HepG2 (cell line): ENCODE results near the gene PKNOX2. TPM values are rescaled to one million over a fixed set of nuclear protein-coding genes. Genes with fewer than 3 reads are reported as not detected.

Experiments used
- ATAC-seq: fragments of 200-7000 bp; cut with Tn5 transposase; 3 replicates; pipeline ENCODE4 v1.9.1; 2020; ENCODE audit warnings: mild to moderate bottlenecking, moderate library complexity
- BruUV-seq: library from RNA; stranded (reverse); fragments of 400-500 nt; replicated peaks from 2 replicates; lab custom pipeline; 2021; lab: Mats Ljungman, UMichigan
- CTCF ChIA-PET: fragments of 300-600 bp; formaldehyde crosslinking; extraction: SDS; loops from one replicate; lab custom pipeline; 2021; ENCODE audit warnings: low total read pairs, inconsistent platforms, low intra/inter-chr PET ratio; lab: Yijun Ruan, JAX
- POLR2A ChIA-PET: fragments of 350-600 bp; sonication (Branson Sonifier 250); formaldehyde crosslinking; loops from one replicate; lab custom pipeline; 2020; ENCODE audit warnings: antibody characterized with exemption, inconsistent platforms; lab: Yijun Ruan, JAX
- DNase-seq: peaks from one replicate; pipeline ENCODE4 v3.0.0-alpha.2; 2015; ENCODE audit warnings: low spot score
- FAIRE-seq: peaks from 3 replicates; lab custom pipeline; 2011; peaks lifted over from hg19 to GRCh38; lab: Jason Lieb, UNC
- H2AFZ ChIP-seq: one replicate; pipeline ENCODE4 v1.6.1; 2011; ENCODE audit warnings: low read length, inconsistent platforms
- H3K27ac ChIP-seq: fragments of 300-600 bp; 3 replicates; pipeline ENCODE4 v1.8.0; 2011; ENCODE audit warnings: mixed run types, mild to moderate bottlenecking, mixed read lengths, low read length, inconsistent platforms; ENCODE audit not compliant: insufficient read depth; ENCODE audit errors: extremely low read length
- H3K27me3 ChIP-seq, 2 experiments: fragments of 200-600 bp in 1 of 2; 2 replicates in 1 of 2; 3 replicates in 1 of 2; pipeline versions ENCODE4 v1.6.0 to v1.8.0; 2011; ENCODE audit warnings: low read length in 2 of 2, mild to moderate bottlenecking in 2 of 2, moderate library complexity in 2 of 2, inconsistent platforms in 1 of 2; ENCODE audit not compliant: insufficient read depth in 2 of 2, control insufficient read depth in 1 of 2
- H3K36me3 ChIP-seq, 2 experiments: fragments of 200-600 bp in 1 of 2; replicated peaks in 1 of 2; 2 replicates in 1 of 2; 3 replicates in 1 of 2; pipeline versions ENCODE4 v1.5.1 to v1.8.0; 2011; ENCODE audit warnings: low read length in 2 of 2, inconsistent platforms in 1 of 2; ENCODE audit not compliant: insufficient read depth in 2 of 2, control insufficient read depth in 1 of 2
- H3K4me1 ChIP-seq: 2 replicates; pipeline ENCODE4 v1.5.1; 2012; ENCODE audit warnings: low read length, inconsistent platforms; ENCODE audit not compliant: insufficient read depth
- H3K4me2 ChIP-seq: 2 replicates; pipeline ENCODE4 v1.6.0; 2011; ENCODE audit warnings: low read depth, low read length, inconsistent platforms
- H3K4me3 ChIP-seq, 3 experiments: fragments of 200-600 bp in 1 of 3; sonication (generic), shearing (Covaris generic) in 1 of 3; replicated peaks in 1 of 3; 2 replicates each; pipeline ENCODE4 v1.5.1; 2011 to 2016; ENCODE audit warnings: low read length in 3 of 3, inconsistent platforms in 2 of 3, low read depth in 2 of 3, mild to moderate bottlenecking in 2 of 3, control low read depth in 1 of 3, mixed read lengths in 1 of 3; ENCODE audit not compliant: insufficient read depth in 1 of 3
- H3K79me2 ChIP-seq: one replicate; pipeline ENCODE4 v1.6.1; 2011; ENCODE audit warnings: low read length, inconsistent platforms; ENCODE audit not compliant: insufficient read depth
- H3K9ac ChIP-seq: 2 replicates; pipeline ENCODE4 v1.6.0; 2011; ENCODE audit warnings: mild to moderate bottlenecking, low read depth, low read length, inconsistent platforms; ENCODE audit not compliant: insufficient read depth
- H3K9me3 ChIP-seq: 2 replicates; pipeline ENCODE4 v1.5.1; 2012; ENCODE audit warnings: mild to moderate bottlenecking, low read length
- H4K20me1 ChIP-seq: 2 replicates; pipeline ENCODE4 v1.6.0; 2011; ENCODE audit warnings: inconsistent platforms, mild to moderate bottlenecking, low read length, moderate library complexity; ENCODE audit not compliant: insufficient read depth
- HBP1 ChIP-seq: IDR thresholded peaks from 2 replicates; pipeline ENCODE4 v1.6.1; 2016; ENCODE audit warnings: low read depth, control low read depth
- KDM5A ChIP-seq: fragments of 200-600 bp; sonication (generic); IDR thresholded peaks from 2 replicates; pipeline ENCODE4 v1.7.0; 2018; ENCODE audit warnings: antibody characterized with exemption, mild to moderate bottlenecking, low read length, borderline replicate concordance
- ONECUT2 ChIP-seq: sonication (generic); formaldehyde crosslinking; IDR thresholded peaks from 2 replicates; pipeline ENCODE4 v1.4.0; 2020; ENCODE audit warnings: missing genetic modification reagents
- PHF8 ChIP-seq: sonication (generic); formaldehyde crosslinking; IDR thresholded peaks from 2 replicates; pipeline ENCODE4 v1.5.0; 2020; ENCODE audit warnings: missing genetic modification reagents
- ZMYM3 ChIP-seq: sonication (generic); formaldehyde crosslinking; IDR thresholded peaks from 2 replicates; pipeline ENCODE4 v1.5.1; 2020; ENCODE audit warnings: mild to moderate bottlenecking, missing genetic modification reagents
- ZNF432 ChIP-seq: sonication (generic); formaldehyde crosslinking; IDR thresholded peaks from 2 replicates; pipeline ENCODE4 v1.5.0; 2020; ENCODE audit warnings: missing genetic modification reagents, mild to moderate bottlenecking, borderline replicate concordance
- ZNF879 ChIP-seq: sonication (generic); formaldehyde crosslinking; IDR thresholded peaks from 2 replicates; pipeline ENCODE4 v1.8.1; 2023; ENCODE audit warnings: missing genetic modification reagents
- WGBS: methylation state at CpG from one replicate; pipeline ENCODE4 v1.1.6; 2017; ENCODE audit warnings: low lambda C conversion rate; 5-methylcytosine and 5-hydroxymethylcytosine counted together
- in situ Hi-C: cut with HindIII; loops from 2 replicates; pipeline ENCODE4 v1.10.0; 2017; ENCODE audit warnings: low pct_unique_long_range_greater_than_20kb; ENCODE audit not compliant: extremely low pct_ligation_motif_present
- intact Hi-C: fragments of 100-400 bp; cut with micrococcal nuclease; formaldehyde crosslinking; loops from one replicate; pipeline ENCODE4 v1.10.0; 2022; ENCODE audit not compliant: unreplicated experiment
- polyA plus RNA-seq, 8 experiments: library from polyadenylated mRNA; depleted of rRNA in 3 of 8; stranded (reverse) in 7 of 8; unstranded in 1 of 8; fragments of >200 nt; fragmentation: Illumina TruSeq in 4 of 8; extraction: Trizol in 4 of 8; gene quantifications; 2 replicates each; pipeline versions ENCODE4 v1.2.1 to v1.2.3, GENCODE V29; 2011 to 2016; ENCODE audit warnings: low read depth in 4 of 8, missing spikeins in 1 of 8, mixed read lengths in 1 of 8; ENCODE audit not compliant: insufficient read depth in 1 of 8
- total RNA-seq, 5 experiments: library from RNA; depleted of rRNA; stranded (reverse); fragments of >200 nt; fragmentation: Illumina TruSeq; extraction: Trizol; gene quantifications; 2 replicates each; pipeline ENCODE4 v1.2.3, GENCODE V29; 2016; ENCODE audit warnings: low read depth in 1 of 5
- TF ChIP-seq, protein P1 (sequence below): IDR thresholded peaks from 2 replicates; pipeline ENCODE4 v1.6.1; 2016

PKNOX2 gene
- total and polyA plus RNA-seq, 2 of the 13 experiments (the other 11 are each of a cell fraction or from before 2014, with no cell fraction given), result not detected

DNA sequence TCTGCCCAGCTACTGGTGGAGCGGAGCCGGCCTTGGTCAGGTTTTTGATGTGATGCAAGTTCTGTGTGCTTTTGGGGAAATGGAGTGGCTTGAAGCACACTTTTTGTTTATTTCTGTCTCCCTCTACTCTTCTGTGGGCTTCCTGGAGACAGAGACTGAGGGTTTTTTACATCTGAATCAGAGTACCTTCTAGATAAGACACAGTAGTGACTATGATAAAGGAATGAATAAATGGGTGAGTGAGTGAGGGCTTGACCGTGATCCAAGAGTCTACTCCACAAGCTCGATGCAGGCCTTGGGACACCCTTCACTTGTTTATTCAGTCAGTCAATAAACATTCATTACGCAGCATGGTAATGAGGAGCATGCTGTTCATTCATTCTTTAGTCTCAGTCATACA, 125.7 kb downstream of the PKNOX2 start:
- no peak overlapping the region for H3K27ac ChIP-seq
- no peak overlapping the region for H2AFZ ChIP-seq
- intact Hi-C loops (no loop called here), in situ Hi-C loops (no loop called here)
- H3K36me3 ChIP-seq, result no peaks in the 10 kb centered on the region
- H3K9me3 ChIP-seq, result no peaks in the 10 kb centered on the region
- TF ChIP-seq ZNF432 (CRISPR knock-in tag) (no peak), HBP1 (CRISPR knock-in tag) (no peak), ONECUT2 (no peak), KDM5A (no peak), PHF8 (CRISPR knock-in tag) (no peak), ZNF879 (CRISPR knock-in tag) (no peak), ZMYM3 (CRISPR knock-in tag) (no peak)
- TF ChIP-seq, protein P1, sequence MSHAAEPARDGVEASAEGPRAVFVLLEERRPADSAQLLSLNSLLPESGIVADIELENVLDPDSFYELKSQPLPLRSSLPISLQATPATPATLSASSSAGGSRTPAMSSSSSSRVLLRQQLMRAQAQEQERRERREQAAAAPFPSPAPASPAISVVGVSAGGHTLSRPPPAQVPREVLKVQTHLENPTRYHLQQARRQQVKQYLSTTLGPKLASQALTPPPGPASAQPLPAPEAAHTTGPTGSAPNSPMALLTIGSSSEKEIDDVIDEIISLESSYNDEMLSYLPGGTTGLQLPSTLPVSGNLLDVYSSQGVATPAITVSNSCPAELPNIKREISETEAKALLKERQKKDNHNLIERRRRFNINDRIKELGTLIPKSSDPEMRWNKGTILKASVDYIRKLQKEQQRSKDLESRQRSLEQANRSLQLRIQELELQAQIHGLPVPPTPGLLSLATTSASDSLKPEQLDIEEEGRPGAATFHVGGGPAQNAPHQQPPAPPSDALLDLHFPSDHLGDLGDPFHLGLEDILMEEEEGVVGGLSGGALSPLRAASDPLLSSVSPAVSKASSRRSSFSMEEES, result no peak
- DNase-seq (no peak), ATAC-seq (no peak), FAIRE-seq (no peak)
- POLR2A ChIA-PET, result no interaction called here
- H3K9ac ChIP-seq, result no peak overlapping the region
- no TSS peak for BruUV-seq
- no peak overlapping the region for H3K4me2 ChIP-seq
- H3K4me3 ChIP-seq, result no peak overlapping the region
- no peaks in the 10 kb centered on the region for H3K79me2 ChIP-seq
- peaks cover 2 to 45% of the 10 kb centered on the region in 2 experiments; a peak in 4 of 5 replicates for H3K27me3 ChIP-seq
- 41% methylated on average over 5 of the region's 5 CpGs for WGBS
- H3K4me1 ChIP-seq, result peaks cover 20% of the 10 kb centered on the region
- no peaks in the 10 kb centered on the region for H4K20me1 ChIP-seq
- CTCF ChIA-PET, result no interaction called here
